ENCODE measurements around the gene CCR9.

The CCR9 gene

DNA sequence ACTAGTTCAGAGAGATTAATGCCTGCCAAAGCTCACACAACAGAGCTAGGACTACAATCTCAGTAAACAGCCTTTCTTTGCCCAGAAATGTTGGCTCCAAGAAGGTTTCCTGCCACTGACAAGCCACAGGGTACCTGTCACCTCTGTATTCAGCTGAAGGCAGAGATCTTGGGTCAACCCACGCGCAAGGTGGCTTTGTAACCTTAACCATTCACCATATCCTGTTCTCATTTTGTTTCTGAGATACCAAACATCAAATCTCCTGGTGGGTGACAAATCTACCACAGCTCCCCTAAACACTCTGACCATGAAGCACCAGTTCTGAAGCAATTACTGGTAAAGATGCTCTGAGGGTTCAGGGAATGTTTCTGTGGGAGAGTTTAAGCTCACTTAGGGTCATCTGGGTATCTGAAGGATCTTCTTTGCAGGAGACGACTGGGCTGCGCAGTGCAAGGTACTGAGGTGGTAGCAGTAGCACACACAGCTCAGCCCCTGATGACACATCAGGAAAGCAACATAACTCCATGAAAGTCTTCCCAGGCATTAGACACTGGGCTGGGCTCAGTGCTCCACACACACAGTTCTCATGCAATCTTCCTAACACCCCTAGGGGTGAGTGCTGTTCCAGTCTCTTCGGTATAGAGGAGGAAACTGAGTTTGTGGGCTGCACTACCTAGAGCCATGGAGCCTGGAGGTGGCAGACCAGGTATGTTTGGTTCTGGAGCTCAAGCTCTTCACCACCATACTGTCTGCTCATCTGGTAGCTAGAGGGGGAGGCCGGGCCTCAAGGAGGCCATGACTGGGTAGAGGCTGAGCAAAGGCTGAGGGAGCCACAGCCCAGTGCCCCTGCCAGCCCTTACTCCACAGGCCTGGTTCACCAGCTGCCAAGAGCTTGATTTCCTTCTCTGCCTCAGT, 64.6 kb downstream of the CCR9 start:
- Histone ChIP-seq H3K27me3 (replicated peaks in 2 of 5; ENCODE audit: control insufficient read depth in 4 of 5, insufficient read depth in 5 of 5, low read length in 4 of 5) (no peaks in the 10 kb centered on the region), H3K9me3 (ENCODE audit: control extremely low read depth in 1 of 5, control insufficient read depth in 4 of 5, insufficient read depth in 2 of 5, low read depth in 1 of 5, low read length in 4 of 5) (no peaks in the 10 kb centered on the region), H3K4me1 (ENCODE audit: control extremely low read depth in 1 of 4, control insufficient read depth in 4 of 4, insufficient read depth in 4 of 4, low read length in 3 of 4) (peaks cover 0 to 36% (median 14%) of the 10 kb centered on the region in 4 experiments), H3K36me3 (ENCODE audit: control insufficient read depth in 4 of 4, insufficient read depth in 4 of 4, low read length in 3 of 4) (peaks cover 38 to 99% (median 71%) of the 10 kb centered on the region in 4 experiments), H3K4me3 (ENCODE audit: control insufficient read depth in 1 of 7, extremely low read depth in 1 of 7, insufficient read depth in 4 of 7, low read depth in 2 of 7, low read length in 6 of 7) (no peak overlapping the region), H3K27ac (ENCODE audit: insufficient read depth in 1 of 2, low read depth in 1 of 2, low read length in 2 of 2, poor library complexity in 1 of 2, severe bottlenecking in 2 of 2) (no peak overlapping the region)
- ChIA-PET POLR2A (interaction anchor here (0.5 kb wide), 1 partner anchor 158 kb away, joined by 3 read pairs; no protein-coding TSS in a partner anchor), CTCF (interaction anchor here (1.0 to 1.8 kb wide), 5 partner anchors 12 to 127 kb away, joined by 3 to 15 read pairs (median 3); no protein-coding TSS in a partner anchor)
- 83% methylated on average over 4 of the region's 6 CpGs for WGBS (ENCODE audit: insufficient coverage)
- no peak for DNase-seq

DNA sequence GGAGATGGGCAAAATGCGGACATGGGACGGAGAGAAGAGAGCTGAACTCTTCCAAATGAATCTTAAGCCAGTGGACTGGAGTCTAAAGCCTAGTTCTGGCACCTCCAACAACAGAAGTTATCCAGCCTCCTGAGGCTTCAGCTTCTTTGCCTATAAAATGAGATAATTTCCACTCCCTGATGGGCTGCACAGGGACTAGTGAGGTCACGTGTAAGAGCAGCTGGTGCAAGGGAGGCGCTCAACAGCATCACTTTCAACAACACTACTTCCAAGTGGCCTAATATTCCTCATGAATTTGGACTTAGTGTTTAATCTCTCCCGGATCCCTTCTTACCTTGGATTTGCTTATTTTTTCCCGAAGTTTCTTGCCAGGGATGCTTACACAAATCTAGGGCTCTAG, 65.6 kb downstream of the CCR9 start:
- no peak for DNase-seq
- 99% methylated on average over 6 of the region's 6 CpGs for WGBS (ENCODE audit: insufficient coverage)
- ChIA-PET CTCF (interaction anchor here (0.7 to 1.8 kb wide), 5 partner anchors 10 to 126 kb away, joined by 3 to 15 read pairs (median 5); no protein-coding TSS in a partner anchor), POLR2A (no interaction called here)
- peaks cover 0 to 33% (median 13%) of the 10 kb centered on the region in 4 experiments for H3K4me1 ChIP-seq (ENCODE audit: control extremely low read depth in 1 of 4, control insufficient read depth in 4 of 4, insufficient read depth in 4 of 4, low read length in 3 of 4)
- H3K27ac ChIP-seq (ENCODE audit: insufficient read depth in 1 of 2, low read depth in 1 of 2, low read length in 2 of 2, poor library complexity in 1 of 2, severe bottlenecking in 2 of 2): no peak overlapping the region
- H3K4me3 ChIP-seq (ENCODE audit: control insufficient read depth in 1 of 7, extremely low read depth in 1 of 7, insufficient read depth in 4 of 7, low read depth in 2 of 7, low read length in 6 of 7): no peak overlapping the region
- H3K9me3 ChIP-seq (ENCODE audit: control extremely low read depth in 1 of 5, control insufficient read depth in 4 of 5, insufficient read depth in 2 of 5, low read depth in 1 of 5, low read length in 4 of 5): no peaks in the 10 kb centered on the region
- H3K36me3 ChIP-seq (ENCODE audit: control insufficient read depth in 4 of 4, insufficient read depth in 4 of 4, low read length in 3 of 4): peaks cover 35 to 94% (median 66%) of the 10 kb centered on the region in 4 experiments
- H3K27me3 ChIP-seq (replicated peaks in 2 of 5; ENCODE audit: control insufficient read depth in 4 of 5, insufficient read depth in 5 of 5, low read length in 4 of 5): no peaks in the 10 kb centered on the region

DNA sequence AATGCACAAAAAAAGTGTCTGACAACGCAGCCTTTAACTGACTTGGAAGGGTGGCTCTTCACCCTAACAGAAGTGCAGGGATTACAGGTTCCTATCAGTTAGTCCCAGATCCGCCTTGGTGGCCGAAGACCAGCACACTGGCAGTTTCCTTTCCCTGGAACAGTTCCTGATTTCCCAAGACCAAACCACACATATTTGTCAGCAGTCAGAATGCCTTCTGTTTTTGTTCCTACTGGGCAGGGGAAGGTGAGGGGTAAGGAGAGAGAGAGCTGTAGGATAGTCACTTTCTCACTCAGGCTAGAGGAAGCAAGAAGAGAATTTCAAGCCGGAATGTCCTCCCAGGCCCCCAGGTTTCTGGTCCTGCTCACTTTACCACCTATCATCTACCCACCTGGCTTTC, 66.1 kb downstream of the CCR9 start:
- no peaks in the 10 kb centered on the region for H3K9me3 ChIP-seq (ENCODE audit: control extremely low read depth in 1 of 5, control insufficient read depth in 4 of 5, insufficient read depth in 2 of 5, low read depth in 1 of 5, low read length in 4 of 5)
- no peak for DNase-seq
- H3K4me3 ChIP-seq (ENCODE audit: control insufficient read depth in 1 of 7, extremely low read depth in 1 of 7, insufficient read depth in 4 of 7, low read depth in 2 of 7, low read length in 6 of 7): no peak overlapping the region
- CTCF ChIA-PET: interaction anchor here (0.7 to 2.4 kb wide), 4 partner anchors 9 to 124 kb away, joined by 3 to 10 read pairs (median 5); no protein-coding TSS in a partner anchor
- no peak overlapping the region for H3K27ac ChIP-seq (ENCODE audit: insufficient read depth in 1 of 2, low read depth in 1 of 2, low read length in 2 of 2, poor library complexity in 1 of 2, severe bottlenecking in 2 of 2)
- WGBS (ENCODE audit: insufficient coverage): 95% methylated on average over 3 of the region's 4 CpGs
- H3K27me3 ChIP-seq (replicated peaks in 2 of 5; ENCODE audit: control insufficient read depth in 4 of 5, insufficient read depth in 5 of 5, low read length in 4 of 5): no peaks in the 10 kb centered on the region
- POLR2A ChIA-PET: no interaction called here
- peaks cover 35 to 94% (median 65%) of the 10 kb centered on the region in 4 experiments for H3K36me3 ChIP-seq (ENCODE audit: control insufficient read depth in 4 of 4, insufficient read depth in 4 of 4, low read length in 3 of 4)
- H3K4me1 ChIP-seq (ENCODE audit: control extremely low read depth in 1 of 4, control insufficient read depth in 4 of 4, insufficient read depth in 4 of 4, low read length in 3 of 4): peaks cover 0 to 28% (median 11%) of the 10 kb centered on the region in 4 experiments
